ENCODE results near the gene COA8.

DNA sequence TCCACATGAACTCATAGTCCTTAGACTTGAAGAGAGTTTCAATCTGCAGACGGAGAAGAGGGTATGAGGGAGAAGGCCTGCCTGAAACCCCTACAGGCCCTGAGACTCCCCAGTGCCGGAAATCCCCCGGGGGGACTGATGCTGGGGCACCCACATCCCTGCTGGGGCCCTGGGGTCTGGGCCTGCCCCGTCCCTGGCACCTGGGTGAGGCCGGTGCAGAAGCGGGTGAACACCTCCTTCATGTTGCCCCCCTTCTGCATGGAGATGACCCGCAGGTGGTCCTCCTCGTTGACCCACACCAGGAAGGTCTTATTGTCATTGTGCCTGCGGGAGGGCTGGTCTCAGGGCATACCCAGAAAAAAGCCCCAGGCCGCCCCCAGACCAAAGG lies 42.5 kb upstream of the COA8 start:
- TF ChIP-seq, protein P1, sequence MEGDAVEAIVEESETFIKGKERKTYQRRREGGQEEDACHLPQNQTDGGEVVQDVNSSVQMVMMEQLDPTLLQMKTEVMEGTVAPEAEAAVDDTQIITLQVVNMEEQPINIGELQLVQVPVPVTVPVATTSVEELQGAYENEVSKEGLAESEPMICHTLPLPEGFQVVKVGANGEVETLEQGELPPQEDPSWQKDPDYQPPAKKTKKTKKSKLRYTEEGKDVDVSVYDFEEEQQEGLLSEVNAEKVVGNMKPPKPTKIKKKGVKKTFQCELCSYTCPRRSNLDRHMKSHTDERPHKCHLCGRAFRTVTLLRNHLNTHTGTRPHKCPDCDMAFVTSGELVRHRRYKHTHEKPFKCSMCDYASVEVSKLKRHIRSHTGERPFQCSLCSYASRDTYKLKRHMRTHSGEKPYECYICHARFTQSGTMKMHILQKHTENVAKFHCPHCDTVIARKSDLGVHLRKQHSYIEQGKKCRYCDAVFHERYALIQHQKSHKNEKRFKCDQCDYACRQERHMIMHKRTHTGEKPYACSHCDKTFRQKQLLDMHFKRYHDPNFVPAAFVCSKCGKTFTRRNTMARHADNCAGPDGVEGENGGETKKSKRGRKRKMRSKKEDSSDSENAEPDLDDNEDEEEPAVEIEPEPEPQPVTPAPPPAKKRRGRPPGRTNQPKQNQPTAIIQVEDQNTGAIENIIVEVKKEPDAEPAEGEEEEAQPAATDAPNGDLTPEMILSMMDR (IDR thresholded peaks at IDR 0.05), result no peak
- TF ChIP-seq EP300 (IDR thresholded peaks at IDR 0.05; ENCODE audit: low read depth) (no peak), POLR2A (IDR thresholded peaks at IDR 0.05) (no peak), POLR2AphosphoS5 (IDR thresholded peaks at IDR 0.05) (no peak)

Measured in transverse colon (tissue), 4 donors.